Stimulated activated memory B cell treated with anti-CD40 and anti-IgM and Interleukin-4, amounts not matched to agents 10 μg/mL and 1 μg/mL and 100 μg/mL, for 72 hours (primary cell): ENCODE results near the gene BPGM.
A peak's percentile ranks its signal among the peaks of the same experiment; 100 is the strongest.
"Not testable (repeated sequence)": the region's sequence is repeated elsewhere in the genome, so short reads cannot be mapped to it uniquely, and the experiment has no call there.

Experiments used
- ATAC-seq: fragments of 150-1000 bp; cut with Tn5 transposase; 2 replicates; pipeline ENCODE4 v1.10.0; 2021
- H3K27ac Mint-ChIP-seq: one replicate; pipeline ENCODE4 v1.8.0; 2022; ENCODE audit warnings: mild to moderate bottlenecking, mixed read lengths
- H3K27me3 Mint-ChIP-seq: one replicate; pipeline ENCODE4 v1.8.0; 2022; ENCODE audit warnings: mixed read lengths
- H3K36me3 Mint-ChIP-seq: one replicate; pipeline ENCODE4 v1.8.0; 2022; ENCODE audit warnings: mixed read lengths
- H3K4me1 Mint-ChIP-seq: one replicate; pipeline ENCODE4 v1.8.0; 2022; ENCODE audit warnings: mixed read lengths
- H3K4me3 Mint-ChIP-seq: one replicate; pipeline ENCODE4 v1.8.0; 2022; ENCODE audit warnings: mild to moderate bottlenecking, moderate library complexity, mixed read lengths
- H3K9me3 Mint-ChIP-seq: one replicate; pipeline ENCODE4 v1.8.0; 2022; ENCODE audit warnings: mixed read lengths

The BPGM gene

GRCh38 chr7:134625550-134625949, 21.1 kb upstream of the BPGM start:
- no peaks in the 10 kb centered on the region for H3K9me3 Mint-ChIP-seq
- no peak overlapping the region for H3K4me3 Mint-ChIP-seq
- no peaks in the 10 kb centered on the region for H3K4me1 Mint-ChIP-seq
- no peak for ATAC-seq
- H3K36me3 Mint-ChIP-seq = no peaks in the 10 kb centered on the region
- peaks cover 52% of the 10 kb centered on the region for H3K27me3 Mint-ChIP-seq
- no peak overlapping the region for H3K27ac Mint-ChIP-seq

GRCh38 chr7:134627109-134627774, 19.4 kb upstream of the BPGM start:
- Mint-ChIP-seq H3K4me1 (no peaks in the 10 kb centered on the region), H3K27me3 (peaks cover 47% of the 10 kb centered on the region), H3K4me3 (no peak overlapping the region), H3K36me3 (no peaks in the 10 kb centered on the region), H3K9me3 (no peaks in the 10 kb centered on the region), H3K27ac (no peak overlapping the region)
- ATAC-seq = no peak

- Mint-ChIP-seq H3K36me3 (no peaks in the 10 kb centered on the region), H3K27ac (no peak overlapping the region), H3K9me3 (no peaks in the 10 kb centered on the region), H3K27me3 (peaks cover 42% of the 10 kb centered on the region), H3K4me1 (no peaks in the 10 kb centered on the region), H3K4me3 (no peak overlapping the region)
- no peak for ATAC-seq
Measured at GRCh38 chr7:134627775-134628153, 18.9 kb upstream of the BPGM start.

- no peak for ATAC-seq
- H3K27me3 Mint-ChIP-seq = peaks cover 34% of the 10 kb centered on the region
- no peak overlapping the region for H3K27ac Mint-ChIP-seq
- H3K4me1 Mint-ChIP-seq = no peaks in the 10 kb centered on the region
- H3K4me3 Mint-ChIP-seq = no peak overlapping the region
- no peaks in the 10 kb centered on the region for H3K9me3 Mint-ChIP-seq
- H3K36me3 Mint-ChIP-seq = no peaks in the 10 kb centered on the region
Measured at GRCh38 chr7:134629445-134629844, 17.2 kb upstream of the BPGM start.

- ATAC-seq = no peak
- no peaks in the 10 kb centered on the region for H3K4me1 Mint-ChIP-seq
- H3K9me3 Mint-ChIP-seq = no peaks in the 10 kb centered on the region
- H3K27ac Mint-ChIP-seq = no peak overlapping the region
- H3K36me3 Mint-ChIP-seq = no peaks in the 10 kb centered on the region
- H3K4me3 Mint-ChIP-seq = no peak overlapping the region
- peaks cover 29% of the 10 kb centered on the region for H3K27me3 Mint-ChIP-seq
Measured at GRCh38 chr7:134630237-134630636, 16.4 kb upstream of the BPGM start.

GRCh38 chr7:134630893-134631292, 15.8 kb upstream of the BPGM start:
- Mint-ChIP-seq H3K27me3 (peaks cover 23% of the 10 kb centered on the region), H3K36me3 (no peaks in the 10 kb centered on the region), H3K27ac (no peak overlapping the region), H3K9me3 (no peaks in the 10 kb centered on the region), H3K4me1 (peaks cover 5% of the 10 kb centered on the region), H3K4me3 (no peak overlapping the region)
- ATAC-seq = no peak

- no peaks in the 10 kb centered on the region for H3K36me3 Mint-ChIP-seq
- H3K27me3 Mint-ChIP-seq = peaks cover 20% of the 10 kb centered on the region
- H3K9me3 Mint-ChIP-seq = no peaks in the 10 kb centered on the region
- H3K4me3 Mint-ChIP-seq = no peak overlapping the region
- H3K27ac Mint-ChIP-seq = no peak overlapping the region
- no peak for ATAC-seq
- H3K4me1 Mint-ChIP-seq = peaks cover 14% of the 10 kb centered on the region
Measured at GRCh38 chr7:134632052-134632451, 14.6 kb upstream of the BPGM start.

GRCh38 chr7:134632937-134633540, 13.6 kb upstream of the BPGM start:
- Mint-ChIP-seq H3K4me3 (no peak overlapping the region), H3K9me3 (no peaks in the 10 kb centered on the region), H3K27ac (no peak overlapping the region), H3K36me3 (no peaks in the 10 kb centered on the region), H3K27me3 (peaks cover 10% of the 10 kb centered on the region), H3K4me1 (peaks cover 14% of the 10 kb centered on the region)
- peak; percentile 55 for ATAC-seq

- Mint-ChIP-seq H3K27me3 (no peaks in the 10 kb centered on the region), H3K4me3 (no peak overlapping the region), H3K36me3 (no peaks in the 10 kb centered on the region), H3K4me1 (peaks cover 14% of the 10 kb centered on the region), H3K9me3 (no peaks in the 10 kb centered on the region), H3K27ac (peak overlapping the region; percentile 29)
- peak; percentile 74 for ATAC-seq
Measured at GRCh38 chr7:134636008-134636449, 10.6 kb upstream of the BPGM start.

GRCh38 chr7:134637441-134637840, 9.2 kb upstream of the BPGM start:
- peaks cover 6% of the 10 kb centered on the region for H3K36me3 Mint-ChIP-seq
- peaks cover 14% of the 10 kb centered on the region for H3K4me1 Mint-ChIP-seq
- no peak for ATAC-seq
- H3K27ac Mint-ChIP-seq = no peak overlapping the region
- no peak overlapping the region for H3K4me3 Mint-ChIP-seq
- H3K9me3 Mint-ChIP-seq = no peaks in the 10 kb centered on the region
- H3K27me3 Mint-ChIP-seq = no peaks in the 10 kb centered on the region

GRCh38 chr7:134637934-134638719, 8.5 kb upstream of the BPGM start:
- Mint-ChIP-seq H3K4me3 (no peak overlapping the region), H3K27ac (no peak overlapping the region)

GRCh38 chr7:134639061-134639460, 7.6 kb upstream of the BPGM start:
- H3K27ac Mint-ChIP-seq = no peak overlapping the region
- no peaks in the 10 kb centered on the region for H3K9me3 Mint-ChIP-seq
- no peaks in the 10 kb centered on the region for H3K27me3 Mint-ChIP-seq
- ATAC-seq = no peak
- no peak overlapping the region for H3K4me3 Mint-ChIP-seq
- H3K36me3 Mint-ChIP-seq = peaks cover 6% of the 10 kb centered on the region
- peaks cover 14% of the 10 kb centered on the region for H3K4me1 Mint-ChIP-seq

More at GRCh38 chr7:134637934-134638719, 8.5 kb upstream of the BPGM start:
- ATAC-seq = no peak
- H3K27me3 Mint-ChIP-seq = no peaks in the 10 kb centered on the region
- H3K9me3 Mint-ChIP-seq = no peaks in the 10 kb centered on the region
- peaks cover 14% of the 10 kb centered on the region for H3K4me1 Mint-ChIP-seq
- H3K36me3 Mint-ChIP-seq = peaks cover 6% of the 10 kb centered on the region

GRCh38 chr7:134639683-134640279, 6.9 kb upstream of the BPGM start:
- Mint-ChIP-seq H3K4me3 (no peak overlapping the region), H3K4me1 (peaks cover 14% of the 10 kb centered on the region), H3K27ac (no peak overlapping the region), H3K36me3 (peaks cover 6% of the 10 kb centered on the region), H3K9me3 (no peaks in the 10 kb centered on the region), H3K27me3 (no peaks in the 10 kb centered on the region)
- ATAC-seq = no peak

GRCh38 chr7:134640842-134641715, 5.6 kb upstream of the BPGM start:
- ATAC-seq = no peak
- Mint-ChIP-seq H3K27ac (no peak overlapping the region), H3K36me3 (peaks cover 6% of the 10 kb centered on the region), H3K27me3 (no peaks in the 10 kb centered on the region), H3K4me3 (no peak overlapping the region), H3K4me1 (peaks cover 6% of the 10 kb centered on the region), H3K9me3 (no peaks in the 10 kb centered on the region)

GRCh38 chr7:134641981-134642380, 4.7 kb upstream of the BPGM start:
- not testable (repeated sequence) for H3K4me3 Mint-ChIP-seq, H3K27me3 Mint-ChIP-seq, H3K4me1 Mint-ChIP-seq, ATAC-seq, H3K36me3 Mint-ChIP-seq, H3K9me3 Mint-ChIP-seq, H3K27ac Mint-ChIP-seq
